OCI-LY1 (cell line): Measurements from ENCODE around the gene CPD.

Source experiments
- EZH2 ChIP-seq: fragments of 200-600 bp; sonication (generic), shearing (Covaris generic); IDR thresholded peaks from 2 replicates; pipeline ENCODE4 v1.8.0; 2017; ENCODE audit warnings: borderline replicate concordance, mixed run types, mild to moderate bottlenecking, antibody characterized with exemption, low read length, moderate library complexity, mixed read lengths
- TF ChIP-seq, protein P1 (sequence below): fragments of 200-600 bp; sonication (generic), shearing (Covaris generic); IDR thresholded peaks from 2 replicates; pipeline ENCODE4 v1.5.1; 2017; ENCODE audit warnings: mild to moderate bottlenecking, antibody characterized with exemption, low read length, moderate library complexity, mixed read lengths

- TF ChIP-seq, protein P1, sequence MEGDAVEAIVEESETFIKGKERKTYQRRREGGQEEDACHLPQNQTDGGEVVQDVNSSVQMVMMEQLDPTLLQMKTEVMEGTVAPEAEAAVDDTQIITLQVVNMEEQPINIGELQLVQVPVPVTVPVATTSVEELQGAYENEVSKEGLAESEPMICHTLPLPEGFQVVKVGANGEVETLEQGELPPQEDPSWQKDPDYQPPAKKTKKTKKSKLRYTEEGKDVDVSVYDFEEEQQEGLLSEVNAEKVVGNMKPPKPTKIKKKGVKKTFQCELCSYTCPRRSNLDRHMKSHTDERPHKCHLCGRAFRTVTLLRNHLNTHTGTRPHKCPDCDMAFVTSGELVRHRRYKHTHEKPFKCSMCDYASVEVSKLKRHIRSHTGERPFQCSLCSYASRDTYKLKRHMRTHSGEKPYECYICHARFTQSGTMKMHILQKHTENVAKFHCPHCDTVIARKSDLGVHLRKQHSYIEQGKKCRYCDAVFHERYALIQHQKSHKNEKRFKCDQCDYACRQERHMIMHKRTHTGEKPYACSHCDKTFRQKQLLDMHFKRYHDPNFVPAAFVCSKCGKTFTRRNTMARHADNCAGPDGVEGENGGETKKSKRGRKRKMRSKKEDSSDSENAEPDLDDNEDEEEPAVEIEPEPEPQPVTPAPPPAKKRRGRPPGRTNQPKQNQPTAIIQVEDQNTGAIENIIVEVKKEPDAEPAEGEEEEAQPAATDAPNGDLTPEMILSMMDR, result no peak
- no peak for TF ChIP-seq EZH2
Observed at GRCh38 chr17:30427611-30428010, 48.9 kb downstream of the CPD start.
